OCI-LY1 (cell line): ENCODE results near the gene LTB4R.

Source experiments
- H2AFZ ChIP-seq: fragments of 200-600 bp; sonication (generic), shearing (Covaris generic); 2 replicates; pipeline ENCODE4 v1.6.0; 2014; ENCODE audit warnings: antibody characterized with exemption, mild to moderate bottlenecking, low read length
- H3F3A ChIP-seq: fragments of 200-600 bp; sonication (generic), shearing (Covaris generic); 2 replicates; pipeline ENCODE4 v1.6.0; 2014; ENCODE audit warnings: mild to moderate bottlenecking, antibody characterized with exemption, low read length, moderate library complexity; ENCODE audit not compliant: insufficient read depth
- H3K27ac ChIP-seq: fragments of 200-600 bp; sonication (generic); 2 replicates; pipeline ENCODE4 v1.5.1; 2014; ENCODE audit warnings: low read length, mixed run types, mild to moderate bottlenecking, low read depth; ENCODE audit not compliant: poor library complexity, severe bottlenecking
- H3K27me3 ChIP-seq: fragments of 200-600 bp; sonication (generic); 2 replicates; pipeline ENCODE4 v1.6.0; 2014; ENCODE audit warnings: antibody characterized with exemption, mild to moderate bottlenecking, low read length, moderate library complexity; ENCODE audit not compliant: insufficient read depth
- H3K36me3 ChIP-seq: fragments of 200-600 bp; sonication (generic); 2 replicates; pipeline ENCODE4 v1.6.1; 2014; ENCODE audit warnings: mild to moderate bottlenecking, antibody characterized with exemption, low read length, moderate library complexity, mixed read lengths; ENCODE audit not compliant: insufficient read depth
- H3K4me1 ChIP-seq: fragments of 200-600 bp; sonication (generic); 2 replicates; pipeline ENCODE4 v1.5.1; 2014; ENCODE audit warnings: mild to moderate bottlenecking, low read length, moderate library complexity; ENCODE audit not compliant: insufficient read depth, severe bottlenecking
- H3K4me2 ChIP-seq: fragments of 200-600 bp; sonication (generic), shearing (Covaris generic); 2 replicates; pipeline ENCODE4 v1.6.1; 2014; ENCODE audit warnings: low read length
- H3K4me3 ChIP-seq: fragments of 200-600 bp; sonication (generic); 2 replicates; pipeline ENCODE4 v1.5.1; 2014; ENCODE audit warnings: low read length, low read depth, mild to moderate bottlenecking, mixed read lengths; ENCODE audit not compliant: poor library complexity, severe bottlenecking
- H3K79me2 ChIP-seq: fragments of 200-600 bp; shearing (Covaris generic); 2 replicates; pipeline ENCODE4 v1.6.1; 2016; ENCODE audit warnings: mixed run types, low read length, mixed read lengths; ENCODE audit not compliant: insufficient read depth
- H3K9ac ChIP-seq: fragments of 200-600 bp; sonication (generic), shearing (Covaris generic); 2 replicates; pipeline ENCODE4 v1.6.1; 2014; ENCODE audit warnings: mild to moderate bottlenecking, low read length, mixed read lengths
- H3K9me2 ChIP-seq: fragments of 200-600 bp; sonication (generic), shearing (Covaris generic); 2 replicates; pipeline ENCODE4 v1.6.1; 2014; ENCODE audit warnings: low read depth, mild to moderate bottlenecking, low read length, mixed read lengths
- H3K9me3 ChIP-seq: fragments of 200-600 bp; shearing (Covaris generic); 2 replicates; pipeline ENCODE4 v1.6.1; 2014; ENCODE audit warnings: low read length, mixed read lengths
- H4K20me1 ChIP-seq: fragments of 200-600 bp; sonication (generic), shearing (Covaris generic); 2 replicates; pipeline ENCODE4 v1.6.0; 2016; ENCODE audit warnings: mild to moderate bottlenecking, low read length; ENCODE audit not compliant: insufficient read depth
- CTCF ChIP-seq: fragments of 200-600 bp; sonication (generic), shearing (Covaris generic); IDR thresholded peaks from 2 replicates; pipeline ENCODE4 v1.5.1; 2017; ENCODE audit warnings: mild to moderate bottlenecking, antibody characterized with exemption, low read length, moderate library complexity, mixed read lengths
- EZH2 ChIP-seq: fragments of 200-600 bp; sonication (generic), shearing (Covaris generic); IDR thresholded peaks from 2 replicates; pipeline ENCODE4 v1.8.0; 2017; ENCODE audit warnings: borderline replicate concordance, mixed run types, mild to moderate bottlenecking, antibody characterized with exemption, low read length, moderate library complexity, mixed read lengths

LTB4R gene

DNA sequence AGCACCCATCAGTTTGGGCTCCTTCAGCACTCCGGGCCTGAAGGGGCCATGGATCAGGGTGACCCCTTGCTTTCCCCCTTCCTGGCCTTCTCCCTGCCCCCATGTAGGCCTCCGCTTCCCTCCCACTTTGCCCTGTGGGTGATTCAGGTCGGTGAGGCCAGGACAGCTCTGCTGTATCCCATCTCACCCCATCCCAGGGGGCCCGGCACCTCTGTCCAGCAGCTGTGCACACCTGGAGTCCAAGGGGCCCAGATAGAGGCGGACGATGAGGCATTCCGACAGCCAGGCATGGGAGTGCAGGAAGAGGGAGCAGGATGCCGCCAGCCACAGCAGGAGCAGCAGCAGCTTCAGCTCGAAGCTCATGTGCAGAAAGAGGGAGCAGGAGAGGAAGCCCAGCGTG, 11.4 kb downstream of the LTB4R start:
- TF ChIP-seq EZH2 (no peak), CTCF (no peak)
- H2AFZ ChIP-seq: no peak overlapping the region

GRCh38 chr14:24323341-24323740, 12.0 kb downstream of the LTB4R start:
- no peaks in the 10 kb centered on the region for H3K36me3 ChIP-seq
- no peaks in the 10 kb centered on the region for H3K9me2 ChIP-seq
- H3K9ac ChIP-seq: no peak overlapping the region
- H3K27me3 ChIP-seq: peaks cover 5% of the 10 kb centered on the region
- H3K4me2 ChIP-seq: no peak overlapping the region
- no peak for TF ChIP-seq CTCF
- no peak for TF ChIP-seq EZH2
- peaks cover 3% of the 10 kb centered on the region for H3K4me1 ChIP-seq
- H3K27ac ChIP-seq: no peak overlapping the region
- H3F3A ChIP-seq: no peaks in the 10 kb centered on the region
- no peak overlapping the region for H2AFZ ChIP-seq
- no peak overlapping the region for H3K4me3 ChIP-seq
- H3K9me3 ChIP-seq: no peaks in the 10 kb centered on the region
- H4K20me1 ChIP-seq: no peaks in the 10 kb centered on the region
- H3K79me2 ChIP-seq: no peaks in the 10 kb centered on the region

More for the DNA sequence above, 11.4 kb downstream of the LTB4R start:
- Histone ChIP-seq H3K4me3 (no peak overlapping the region), H3K27ac (no peak overlapping the region), H3K36me3 (no peaks in the 10 kb centered on the region), H3K4me2 (no peak overlapping the region), H3K79me2 (no peaks in the 10 kb centered on the region), H3K4me1 (peaks cover 3% of the 10 kb centered on the region), H3K27me3 (peaks cover 5% of the 10 kb centered on the region), H3K9me2 (no peaks in the 10 kb centered on the region), H3K9ac (no peak overlapping the region), H3F3A (no peaks in the 10 kb centered on the region), H3K9me3 (no peaks in the 10 kb centered on the region), H4K20me1 (no peaks in the 10 kb centered on the region)

GRCh38 chr14:24324024-24324423, 12.7 kb downstream of the LTB4R start:
- H2AFZ ChIP-seq: no peak overlapping the region
- H3K9me2 ChIP-seq: no peaks in the 10 kb centered on the region
- H3K27me3 ChIP-seq: peaks cover 5% of the 10 kb centered on the region
- H3K9ac ChIP-seq: no peak overlapping the region
- peaks cover 1% of the 10 kb centered on the region for H3K4me1 ChIP-seq
- H3K36me3 ChIP-seq: no peaks in the 10 kb centered on the region
- TF ChIP-seq EZH2 (no peak), CTCF (no peak)
- H3K27ac ChIP-seq: no peak overlapping the region
- no peak overlapping the region for H3K4me3 ChIP-seq
- no peaks in the 10 kb centered on the region for H3K9me3 ChIP-seq
- no peak overlapping the region for H3K4me2 ChIP-seq
- no peaks in the 10 kb centered on the region for H4K20me1 ChIP-seq
- H3K79me2 ChIP-seq: no peaks in the 10 kb centered on the region
- H3F3A ChIP-seq: no peaks in the 10 kb centered on the region
